ES-I3 (cell line): ENCODE data around the gene FOXD1.
A peak's percentile ranks its signal among the peaks of the same experiment; 100 is the strongest.
"Not testable (repeated sequence)": the region's sequence is repeated elsewhere in the genome, so short reads cannot be mapped to it uniquely, and the experiment has no call there.

Experiments
- H3K36me3 ChIP-seq: 2 replicates; pipeline ENCODE4 v1.6.1; 2013; ENCODE audit warnings: mild to moderate bottlenecking, low read length, control low read depth, moderate library complexity; ENCODE audit not compliant: insufficient read depth
- H3K4me1 ChIP-seq: 2 replicates; pipeline ENCODE4 v1.6.1; 2013; ENCODE audit warnings: mild to moderate bottlenecking, control low read depth, low read length; ENCODE audit not compliant: insufficient read depth
- H3K9ac ChIP-seq: 2 replicates; pipeline ENCODE4 v1.6.1; 2013; ENCODE audit warnings: low read depth, mild to moderate bottlenecking, low read length, moderate library complexity
- H3K9me3 ChIP-seq: 2 replicates; pipeline ENCODE4 v1.6.1; 2013; ENCODE audit warnings: mild to moderate bottlenecking, low read length, moderate library complexity; ENCODE audit not compliant: control insufficient read depth, insufficient read depth

The FOXD1 gene

GRCh38 chr5:73448463-73449136 is at the start of gene FOXD1:
Gene FOXD1, minus strand, starts transcription at chr5:73448777. Its CDS starts 415 bp downstream, at chr5:73448362.
- peaks cover 7% of the 10 kb centered on the region; the same call in 1 of the 2 replicates for H3K4me1 ChIP-seq
- peak within 1 kb of the TSS; percentile 63 for H3K9ac ChIP-seq
- no peaks in the 10 kb centered on the region for H3K9me3 ChIP-seq
- no peaks in the 10 kb centered on the region for H3K36me3 ChIP-seq

- Histone ChIP-seq H3K9me3 (no peaks in the 10 kb centered on the region), H3K4me1 (no peaks in the 10 kb centered on the region; the same call in 1 of the 2 replicates), H3K36me3 (peaks cover 7% of the 10 kb centered on the region), H3K9ac (peak overlapping the region; percentile 99)
These were observed 49.0 kb upstream of the FOXD1 start for GRCh38 chr5:73497497-73498056.

- H3K4me1 ChIP-seq = no peaks in the 10 kb centered on the region; the same call in 1 of the 2 replicates
These were observed 48.4 kb upstream of the FOXD1 start for GRCh38 chr5:73496984-73497457.

GRCh38 chr5:73495772-73496335 is 47.3 kb upstream of the FOXD1 start:
- Histone ChIP-seq H3K9ac (no peak overlapping the region), H3K36me3 (no peaks in the 10 kb centered on the region), H3K9me3 (no peaks in the 10 kb centered on the region), H3K4me1 (peaks cover 3% of the 10 kb centered on the region; the same call in 1 of the 2 replicates)

More at GRCh38 chr5:73496984-73497457, 48.4 kb upstream of the FOXD1 start:
- no peaks in the 10 kb centered on the region for H3K9me3 ChIP-seq
- peak overlapping the region; percentile 99 for H3K9ac ChIP-seq
- 0 out of 2 replicates have a peak, but pooled peaks cover 3% of the 10 kb centered on the region for H3K36me3 ChIP-seq

- Histone ChIP-seq H3K9ac (no peak overlapping the region), H3K36me3 (no peaks in the 10 kb centered on the region), H3K9me3 (no peaks in the 10 kb centered on the region), H3K4me1 (0 out of 2 replicates have a peak, but pooled peaks cover 3% of the 10 kb centered on the region)
These were observed 46.1 kb upstream of the FOXD1 start for GRCh38 chr5:73494721-73495120.

- no peaks in the 10 kb centered on the region for H3K9me3 ChIP-seq
- no peak overlapping the region for H3K9ac ChIP-seq
- peaks cover 7% of the 10 kb centered on the region; the same call in 1 of the 2 replicates for H3K4me1 ChIP-seq
- H3K36me3 ChIP-seq = no peaks in the 10 kb centered on the region
These were observed 44.8 kb upstream of the FOXD1 start for GRCh38 chr5:73493421-73493820.

GRCh38 chr5:73491155-73491554 is 42.6 kb upstream of the FOXD1 start:
- peaks cover 20% of the 10 kb centered on the region for H3K4me1 ChIP-seq
- no peaks in the 10 kb centered on the region for H3K9me3 ChIP-seq
- no peaks in the 10 kb centered on the region for H3K36me3 ChIP-seq
- no peak overlapping the region for H3K9ac ChIP-seq

GRCh38 chr5:73490088-73490487 is 41.5 kb upstream of the FOXD1 start:
- Histone ChIP-seq H3K36me3 (no peaks in the 10 kb centered on the region), H3K9me3 (no peaks in the 10 kb centered on the region), H3K9ac (no peak overlapping the region), H3K4me1 (peaks cover 29% of the 10 kb centered on the region)

GRCh38 chr5:73488806-73489205 is 40.2 kb upstream of the FOXD1 start:
- Histone ChIP-seq H3K9ac (no peak overlapping the region), H3K36me3 (no peaks in the 10 kb centered on the region), H3K9me3 (no peaks in the 10 kb centered on the region), H3K4me1 (peaks cover 33% of the 10 kb centered on the region)

- no peaks in the 10 kb centered on the region for H3K36me3 ChIP-seq
- H3K9ac ChIP-seq = no peak overlapping the region
- no peaks in the 10 kb centered on the region for H3K9me3 ChIP-seq
- peaks cover 43% of the 10 kb centered on the region for H3K4me1 ChIP-seq
These were observed 39.2 kb upstream of the FOXD1 start for GRCh38 chr5:73487815-73488214.

GRCh38 chr5:73487257-73487656 is 38.7 kb upstream of the FOXD1 start:
- H3K9ac ChIP-seq = 0 out of 2 replicates have a peak overlapping the region, but pooled peaks have one; percentile 3
- H3K36me3 ChIP-seq = not testable (repeated sequence)

GRCh38 chr5:73486119-73486899 is 37.7 kb upstream of the FOXD1 start:
- Histone ChIP-seq H3K36me3 (no peaks in the 10 kb centered on the region), H3K9ac (peak overlapping the region; percentile 3; the same call in 1 of the 2 replicates), H3K4me1 (peaks cover 43% of the 10 kb centered on the region), H3K9me3 (no peaks in the 10 kb centered on the region)

More at GRCh38 chr5:73487257-73487656, 38.7 kb upstream of the FOXD1 start:
- not testable (repeated sequence) for H3K9me3 ChIP-seq
- peaks cover 46% of the 10 kb centered on the region for H3K4me1 ChIP-seq

GRCh38 chr5:73485715-73486114 is 37.1 kb upstream of the FOXD1 start:
- no peaks in the 10 kb centered on the region for H3K9me3 ChIP-seq
- H3K9ac ChIP-seq = no peak overlapping the region

GRCh38 chr5:73484511-73484910 is 35.9 kb upstream of the FOXD1 start:
- Histone ChIP-seq H3K9me3 (no peaks in the 10 kb centered on the region), H3K36me3 (no peaks in the 10 kb centered on the region), H3K9ac (no peak overlapping the region), H3K4me1 (peaks cover 43% of the 10 kb centered on the region)

More at GRCh38 chr5:73485715-73486114, 37.1 kb upstream of the FOXD1 start:
- H3K36me3 ChIP-seq = no peaks in the 10 kb centered on the region
- H3K4me1 ChIP-seq = peaks cover 43% of the 10 kb centered on the region
